ENCODE results near the gene SPRED3.

DNA sequence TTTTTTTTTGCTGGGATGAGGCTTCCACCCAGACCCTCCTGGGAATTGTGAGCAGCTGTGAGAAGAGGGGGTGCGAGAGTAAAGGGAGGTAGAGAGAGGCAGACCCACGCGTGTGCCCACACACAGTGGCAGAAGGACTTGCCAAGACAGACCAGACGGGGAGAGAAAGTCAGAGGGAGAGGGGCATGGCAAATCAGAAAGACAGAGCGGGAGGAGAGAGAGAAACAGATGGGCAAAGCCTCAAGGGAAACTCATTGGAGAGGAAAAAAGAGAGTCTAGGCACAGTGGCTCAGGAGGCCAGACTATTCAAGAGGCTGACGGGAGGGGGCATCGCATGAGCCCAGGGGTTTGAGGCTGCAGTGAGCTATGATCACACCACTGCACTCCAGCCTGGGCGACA lies 35.9 kb upstream of the SPRED3 start:
- no peak for TF ChIP-seq CTCF (IDR thresholded peaks at IDR 0.05)
- no peak for TF ChIP-seq POLR2A (IDR thresholded peaks at IDR 0.05)
